EH (cell line): ENCODE measurements around the gene FGF7.
"Not testable (repeated sequence)": the region's sequence is repeated elsewhere in the genome, so short reads cannot be mapped to it uniquely, and the experiment has no call there.

Experiments used
- DNase-seq: peaks from one replicate; pipeline ENCODE4 v3.0.0-alpha.2; 2015; ENCODE audit warnings: low read depth

FGF7 gene

GRCh38 chr15:49492830-49493229 lies 69.8 kb downstream of the FGF7 start:
- peak; percentile 77 for DNase-seq

DNA sequence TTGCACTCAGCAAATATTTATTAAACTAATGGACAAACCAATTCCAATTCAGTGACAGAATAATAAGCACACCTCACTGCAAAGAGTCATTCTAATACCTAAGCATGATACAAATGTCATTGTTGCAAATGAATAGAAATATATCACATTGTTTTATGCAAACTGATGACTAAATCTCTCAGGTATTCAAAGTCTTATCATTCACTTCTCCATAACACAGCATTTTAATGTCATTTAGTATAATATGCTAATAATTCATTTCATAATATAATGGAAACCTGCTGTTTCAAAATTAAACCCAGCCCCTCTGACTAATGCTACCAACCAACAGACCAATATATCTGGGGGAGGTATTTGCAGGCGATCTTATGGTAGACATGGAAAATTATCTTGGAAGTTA lies 71.8 kb downstream of the FGF7 start:
- DNase-seq = peak; percentile 9

- peak; percentile 61 for DNase-seq
Measured at GRCh38 chr15:49495993-49496753, 73.1 kb downstream of the FGF7 start.

DNA sequence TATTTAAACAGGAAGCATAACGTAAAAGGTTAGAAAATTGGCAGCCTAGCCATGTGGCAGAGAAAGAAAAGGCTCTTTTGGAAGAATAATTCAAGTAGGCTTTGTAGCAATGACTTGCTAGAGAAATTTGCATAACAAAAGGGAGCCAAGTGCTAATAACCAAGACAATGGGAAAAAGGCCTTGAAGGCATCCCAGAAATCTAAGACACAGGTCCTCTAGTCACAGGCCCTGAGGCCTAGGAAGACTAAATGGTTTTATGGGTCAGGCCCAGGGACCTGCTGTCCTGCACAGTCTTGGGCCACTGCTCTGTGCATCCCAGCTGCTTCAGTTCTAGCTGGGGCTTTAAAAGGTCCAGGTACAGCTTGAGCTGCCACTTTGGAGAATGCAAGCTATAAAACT lies 78.5 kb downstream of the FGF7 start:
- DNase-seq = no peak

GRCh38 chr15:49506341-49506740 lies 83.3 kb downstream of the FGF7 start:
- DNase-seq = peak; percentile 13

DNA sequence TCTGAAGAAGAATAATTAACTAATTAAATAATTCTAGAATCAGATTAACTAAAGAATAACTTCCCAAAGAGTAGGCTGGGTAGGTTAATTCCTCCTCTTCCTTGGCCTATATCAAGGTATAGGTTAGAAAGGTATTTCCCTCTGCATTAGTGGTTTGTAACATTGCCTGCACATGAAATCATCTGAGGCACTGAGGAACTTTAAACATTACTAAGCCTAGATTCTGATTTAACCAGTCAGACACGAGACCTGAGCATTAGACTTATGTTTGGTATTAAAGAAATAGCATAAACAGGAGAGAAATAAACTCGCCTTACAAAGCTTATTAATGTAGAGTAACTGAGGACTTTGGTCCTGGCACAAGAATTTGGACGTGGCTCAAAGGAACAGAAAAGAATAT lies 84.2 kb downstream of the FGF7 start:
- no peak for DNase-seq

DNA sequence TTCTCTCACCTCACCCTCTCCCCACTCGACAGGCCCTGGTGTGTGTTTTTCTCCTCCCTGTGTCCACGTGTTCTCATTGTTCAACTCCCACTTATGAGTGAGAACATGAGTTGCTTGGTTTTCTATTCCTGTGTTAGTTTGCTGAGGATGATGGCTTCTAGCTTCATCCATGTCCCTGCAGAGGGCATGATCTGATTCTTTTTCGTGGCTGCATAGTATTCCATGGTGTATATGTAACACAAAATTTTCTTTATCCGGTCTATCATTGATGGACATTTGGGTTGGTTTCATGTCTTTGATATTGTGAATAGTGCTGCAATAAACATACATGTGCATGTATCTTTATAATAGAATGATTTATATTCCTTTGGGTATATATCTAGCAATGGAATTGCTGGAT lies 89.7 kb downstream of the FGF7 start:
- not testable (repeated sequence) for DNase-seq

DNA sequence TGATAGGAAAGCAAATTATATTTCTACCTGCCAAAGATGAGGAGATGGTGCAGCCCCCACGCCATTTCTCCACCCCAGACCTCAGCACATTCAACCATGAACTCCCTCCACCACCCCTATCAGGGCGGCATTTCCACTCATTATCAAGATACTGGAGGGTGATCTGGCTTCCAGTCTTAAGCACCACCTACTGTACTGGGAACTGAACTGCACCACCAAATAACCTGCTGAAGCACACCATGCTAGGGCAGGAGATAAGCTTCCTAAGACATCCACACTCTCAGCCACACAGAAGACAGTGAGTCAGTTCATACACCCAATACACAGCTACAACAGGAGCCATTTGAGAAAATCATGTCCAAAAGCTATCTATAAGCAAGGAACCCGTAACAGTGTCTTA lies 98.8 kb downstream of the FGF7 start:
- DNase-seq = peak; percentile 16

- DNase-seq = no peak
Measured at GRCh38 chr15:49528289-49528688, 105.2 kb downstream of the FGF7 start.

DNA sequence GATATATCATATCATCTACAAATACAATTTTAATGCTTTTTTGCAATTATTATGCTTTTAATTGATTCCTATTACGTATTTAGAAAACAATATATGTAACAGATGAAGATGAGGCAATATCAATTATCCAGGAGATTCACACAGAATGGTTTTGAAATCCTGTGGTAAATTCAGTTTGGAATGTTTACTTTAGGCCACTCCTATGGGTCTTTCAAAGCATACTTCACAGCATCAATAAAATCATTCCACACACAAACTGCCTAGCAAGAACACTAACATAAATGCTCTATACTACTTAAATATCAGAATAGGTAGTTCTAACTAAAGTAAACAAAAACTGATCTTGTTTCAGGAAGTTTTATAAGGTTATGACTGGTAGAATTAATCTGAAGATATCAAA lies 107.0 kb downstream of the FGF7 start:
- peak; percentile 28 for DNase-seq
